GM12878 (cell line): ENCODE results near the gene SMAD2.

Experiments
- ATF2 ChIP-seq: IDR thresholded peaks from 2 replicates; pipeline ENCODE4 v1.6.1; 2012; ENCODE audit warnings: low read length, inconsistent platforms
- E4F1 ChIP-seq: fragments of 450-650 bp; IDR thresholded peaks from 2 replicates; pipeline ENCODE4 v1.6.1; 2018; ENCODE audit warnings: borderline replicate concordance, mild to moderate bottlenecking; ENCODE audit not compliant: partially characterized antibody
- EP300 ChIP-seq, 2 experiments: fragments of 150-350 bp in 1 of 2; IDR thresholded peaks; 2 replicates each; pipeline ENCODE4 v1.6.1; 2011 to 2012; ENCODE audit warnings: low read depth in 2 of 2, low read length in 2 of 2, borderline replicate concordance in 1 of 2, improper control_type of control experiment in 1 of 2, inconsistent platforms in 1 of 2; ENCODE audit not compliant: control insufficient read depth in 1 of 2
- RFX5 ChIP-seq: IDR thresholded peaks from 2 replicates; pipeline ENCODE4 v1.6.1; 2011; ENCODE audit warnings: low read depth, low read length, improper control_type of control experiment
- SRF ChIP-seq, 2 experiments: IDR thresholded peaks; 2 replicates each; pipeline ENCODE4 v1.6.1; 2011; ENCODE audit warnings: low read depth in 2 of 2, low read length in 2 of 2, mild to moderate bottlenecking in 1 of 2, moderate library complexity in 1 of 2

- TF ChIP-seq ATF2, result no peak
- TF ChIP-seq RFX5, result no peak
- TF ChIP-seq SRF (IDR thresholded peaks at IDR 0.05; ENCODE audit: low read depth in 2 of 2, low read length in 2 of 2), result no peak
- no peak for TF ChIP-seq EP300 (IDR thresholded peaks at IDR 0.05; ENCODE audit: borderline replicate concordance in 1 of 2, control insufficient read depth in 1 of 2, low read depth in 2 of 2, low read length in 2 of 2)
- no peak for TF ChIP-seq E4F1
Observed at GRCh38 chr18:47887227-47887626, 43.2 kb downstream of the SMAD2 start.
